ENCODE results near the gene SYDE1.
A peak's percentile ranks its signal among the peaks of the same experiment; 100 is the strongest.

SYDE1 gene

DNA sequence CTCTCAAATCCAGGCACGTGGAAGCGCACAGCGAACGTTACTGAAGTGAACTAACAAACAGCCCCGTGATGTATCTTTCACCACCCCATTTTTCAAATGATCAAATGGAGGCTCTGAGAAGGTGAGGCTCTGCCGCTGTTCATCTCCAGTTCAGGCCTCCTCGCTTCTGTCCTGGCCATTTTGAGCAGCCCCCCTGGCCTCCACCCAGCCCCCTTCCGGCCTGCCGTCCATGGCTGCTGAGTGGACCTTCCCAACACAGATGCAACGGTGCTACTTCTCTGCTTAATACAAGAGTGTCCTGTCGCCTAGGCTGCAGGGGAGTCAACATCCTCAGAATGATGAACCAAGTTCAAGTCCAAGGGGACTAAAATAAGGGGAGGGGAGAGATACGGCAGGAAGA, 9.7 kb downstream of the SYDE1 start:
- in situ Hi-C loops (cut with HindIII; ENCODE audit: low pct_ligation_motif_present, low sequenced_read_pairs): no loop called here
- TF ChIP-seq, protein P1, sequence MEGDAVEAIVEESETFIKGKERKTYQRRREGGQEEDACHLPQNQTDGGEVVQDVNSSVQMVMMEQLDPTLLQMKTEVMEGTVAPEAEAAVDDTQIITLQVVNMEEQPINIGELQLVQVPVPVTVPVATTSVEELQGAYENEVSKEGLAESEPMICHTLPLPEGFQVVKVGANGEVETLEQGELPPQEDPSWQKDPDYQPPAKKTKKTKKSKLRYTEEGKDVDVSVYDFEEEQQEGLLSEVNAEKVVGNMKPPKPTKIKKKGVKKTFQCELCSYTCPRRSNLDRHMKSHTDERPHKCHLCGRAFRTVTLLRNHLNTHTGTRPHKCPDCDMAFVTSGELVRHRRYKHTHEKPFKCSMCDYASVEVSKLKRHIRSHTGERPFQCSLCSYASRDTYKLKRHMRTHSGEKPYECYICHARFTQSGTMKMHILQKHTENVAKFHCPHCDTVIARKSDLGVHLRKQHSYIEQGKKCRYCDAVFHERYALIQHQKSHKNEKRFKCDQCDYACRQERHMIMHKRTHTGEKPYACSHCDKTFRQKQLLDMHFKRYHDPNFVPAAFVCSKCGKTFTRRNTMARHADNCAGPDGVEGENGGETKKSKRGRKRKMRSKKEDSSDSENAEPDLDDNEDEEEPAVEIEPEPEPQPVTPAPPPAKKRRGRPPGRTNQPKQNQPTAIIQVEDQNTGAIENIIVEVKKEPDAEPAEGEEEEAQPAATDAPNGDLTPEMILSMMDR (IDR thresholded peaks at IDR 0.05; ENCODE audit: low read depth, low read length, missing control alignments): no peak
- Histone ChIP-seq H3K27me3 (replicated peaks) (no peaks in the 10 kb centered on the region), H3K36me3 (replicated peaks) (peaks cover 71% of the 10 kb centered on the region), H3K27ac (no peak overlapping the region), H3K4me3 (ENCODE audit: low read depth, low read length) (no peak overlapping the region)
- no peak for DNase-seq

DNA sequence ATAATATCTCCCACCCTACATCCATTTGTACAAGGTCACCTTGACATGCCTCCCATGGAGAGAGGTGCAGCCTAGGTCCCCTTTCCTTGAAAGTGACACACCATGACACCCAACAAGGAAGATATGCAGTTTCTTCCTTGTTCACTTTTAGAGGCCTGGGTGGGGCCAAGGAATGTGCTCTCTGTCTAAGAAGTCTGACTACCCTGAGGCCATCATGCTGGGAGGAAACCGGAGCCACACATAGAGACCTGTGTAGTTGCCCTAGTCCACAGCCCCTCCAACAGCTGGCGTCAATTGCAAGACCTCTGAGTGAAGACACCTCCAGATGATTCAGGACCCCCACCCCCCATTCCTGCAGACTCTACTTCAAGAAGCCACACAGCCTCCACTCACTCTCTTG, 11.0 kb downstream of the SYDE1 start:
- H3K27me3 ChIP-seq (replicated peaks): no peaks in the 10 kb centered on the region
- peaks cover 61% of the 10 kb centered on the region for H3K36me3 ChIP-seq (replicated peaks)
- no peak overlapping the region for H3K27ac ChIP-seq
- TF ChIP-seq, protein P1 (IDR thresholded peaks at IDR 0.05; ENCODE audit: low read depth, low read length, missing control alignments): no peak
- in situ Hi-C loops (cut with HindIII; ENCODE audit: low pct_ligation_motif_present, low sequenced_read_pairs): no loop called here
- no peak for DNase-seq
- H3K4me3 ChIP-seq (ENCODE audit: low read depth, low read length): no peak overlapping the region

DNA sequence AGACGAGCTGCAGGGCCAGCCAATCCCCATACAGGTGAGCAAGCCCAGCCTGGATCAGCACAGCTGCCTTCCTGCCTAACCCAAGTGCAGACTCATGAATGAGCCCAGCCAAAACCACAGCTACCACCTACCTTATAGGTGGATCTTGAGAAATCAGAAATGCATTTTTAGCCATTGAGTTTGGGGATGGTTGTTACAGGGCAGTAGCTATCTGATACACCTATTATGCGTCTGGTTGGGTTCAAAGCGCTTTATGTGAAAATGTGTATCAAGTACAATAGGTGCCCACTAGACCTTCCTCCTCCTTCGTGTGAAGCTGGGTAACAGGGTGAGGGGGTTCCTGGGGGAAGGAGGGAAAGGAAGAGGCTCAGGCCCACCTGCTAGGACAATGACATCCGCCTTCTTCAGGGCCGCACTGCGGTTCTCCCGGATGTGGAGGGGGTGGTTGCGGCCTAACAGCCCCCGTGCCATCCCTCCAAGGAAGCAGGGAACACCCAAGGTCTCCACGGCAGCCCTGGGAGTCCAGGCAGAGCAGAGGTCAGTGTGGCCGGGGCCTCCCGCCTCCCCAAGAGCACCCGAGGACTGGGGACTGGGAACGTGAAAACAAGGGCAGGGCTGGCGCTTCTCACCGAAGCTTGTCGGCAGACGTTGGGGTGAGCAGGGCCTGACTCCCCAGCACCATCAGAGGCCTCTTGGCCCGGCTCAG, 11.7 kb downstream of the SYDE1 start:
- Histone ChIP-seq H3K4me3 (ENCODE audit: low read depth, low read length) (no peak overlapping the region), H3K27ac (no peak overlapping the region), H3K27me3 (replicated peaks) (no peaks in the 10 kb centered on the region), H3K36me3 (replicated peaks) (peaks cover 54% of the 10 kb centered on the region)
- no peak for DNase-seq
- in situ Hi-C loops (cut with HindIII; ENCODE audit: low pct_ligation_motif_present, low sequenced_read_pairs): no loop called here
- TF ChIP-seq, protein P1 (IDR thresholded peaks at IDR 0.05; ENCODE audit: low read depth, low read length, missing control alignments): no peak

DNA sequence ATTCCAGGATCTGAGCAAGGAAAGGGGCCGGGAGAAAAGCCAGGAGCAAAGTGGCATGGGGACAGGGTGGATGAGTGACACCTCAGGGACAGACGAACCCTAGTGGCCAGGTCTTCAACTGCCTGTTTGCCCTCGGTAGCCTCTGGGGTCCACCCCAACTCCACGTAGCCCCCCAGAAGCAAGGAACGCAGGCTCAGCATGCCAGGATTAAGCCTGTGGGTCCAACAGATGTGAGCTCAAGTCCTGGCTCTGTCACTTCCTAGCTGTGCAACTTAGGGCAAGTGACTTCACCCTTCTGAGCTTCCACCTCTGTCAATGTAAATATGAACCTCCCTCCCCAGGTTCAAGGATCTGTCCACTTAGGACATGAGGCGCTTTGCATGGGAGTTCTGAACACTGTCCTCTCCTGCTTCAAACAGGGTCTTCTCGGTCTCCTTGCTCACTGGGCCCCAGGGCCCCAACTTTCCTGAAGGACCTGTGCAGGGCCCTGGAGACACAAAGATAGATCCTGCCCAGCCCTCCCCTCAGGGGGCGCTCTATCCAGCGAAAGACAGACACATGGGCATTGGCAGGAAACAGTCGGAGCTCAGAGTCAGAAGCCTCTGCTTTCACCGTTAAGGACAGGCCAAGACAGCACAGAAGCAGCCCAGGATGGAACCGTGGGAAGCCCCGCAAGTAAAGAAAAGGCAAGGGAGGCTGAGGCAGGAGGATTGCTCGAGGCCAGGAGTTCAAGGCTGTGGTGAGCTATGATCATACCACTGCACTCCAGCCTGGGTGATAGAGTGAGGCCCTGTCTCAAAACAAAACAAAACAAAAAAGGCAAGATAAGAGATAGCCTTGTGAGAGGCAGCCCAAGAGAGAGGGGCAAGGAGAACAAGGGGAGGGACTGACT, 13.2 kb downstream of the SYDE1 start:
- TF ChIP-seq, protein P1 (IDR thresholded peaks at IDR 0.05; ENCODE audit: low read depth, low read length, missing control alignments): peak; percentile 24
- Histone ChIP-seq H3K27me3 (replicated peaks) (no peaks in the 10 kb centered on the region), H3K4me3 (ENCODE audit: low read depth, low read length) (no peak overlapping the region), H3K36me3 (replicated peaks) (peaks cover 49% of the 10 kb centered on the region), H3K27ac (no peak overlapping the region)
- no peak for DNase-seq
- in situ Hi-C loops (cut with HindIII; ENCODE audit: low pct_ligation_motif_present, low sequenced_read_pairs): no loop called here

DNA sequence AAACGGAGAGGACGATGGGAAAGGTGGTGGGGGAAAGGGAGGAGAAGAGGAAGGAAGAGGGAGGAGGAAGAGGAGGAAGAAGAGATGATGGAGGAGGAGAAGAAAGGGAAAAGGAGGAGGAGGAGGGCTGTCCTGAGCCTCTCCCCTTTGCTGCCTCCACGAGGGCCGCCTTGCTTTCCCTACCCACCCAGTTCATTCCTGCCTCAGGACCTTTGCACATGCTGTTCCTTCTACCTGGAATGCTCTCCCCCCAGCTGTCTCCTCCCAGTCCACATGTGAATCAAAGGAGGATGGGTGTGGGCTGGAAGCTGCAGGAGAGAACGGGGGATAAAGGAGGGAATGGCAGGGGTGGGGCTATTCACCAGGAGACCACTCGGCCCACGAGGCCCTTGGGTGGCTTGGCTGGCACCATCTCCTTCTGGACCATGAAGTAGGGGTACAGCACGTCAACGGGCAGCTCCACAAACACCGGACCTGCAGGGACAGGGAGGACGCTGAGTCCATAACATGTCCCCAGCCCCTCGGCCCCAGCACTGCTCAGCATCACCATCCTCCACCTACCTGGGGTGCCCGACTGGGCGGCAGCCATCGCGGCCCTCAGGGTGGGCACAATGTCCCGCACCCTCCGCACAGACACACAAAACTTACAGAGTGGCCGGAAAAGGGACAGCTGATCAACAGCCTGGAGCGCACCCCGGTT, 15.3 kb downstream of the SYDE1 start:
- TF ChIP-seq, protein P1 (IDR thresholded peaks at IDR 0.05; ENCODE audit: low read depth, low read length, missing control alignments): no peak
- no peak for DNase-seq
- no peak overlapping the region for H3K4me3 ChIP-seq (ENCODE audit: low read depth, low read length)
- in situ Hi-C loops (cut with HindIII; ENCODE audit: low pct_ligation_motif_present, low sequenced_read_pairs): no loop called here
- H3K27ac ChIP-seq: no peak overlapping the region
- H3K27me3 ChIP-seq (replicated peaks): no peaks in the 10 kb centered on the region
- H3K36me3 ChIP-seq (replicated peaks): peaks cover 31% of the 10 kb centered on the region

Data from brain microvascular endothelial cell (primary cell).